Stimulated activated CD4-positive, alpha-beta T cell treated with anti-CD3 and anti-CD28 coated beads, Interleukin-15, amount 100 ng/mL, for 24 hours (primary cell): ENCODE data around the gene PDE6B.
"Not testable (repeated sequence)": the region's sequence is repeated elsewhere in the genome, so short reads cannot be mapped to it uniquely, and the experiment has no call there.

Source experiments
- DNase-seq: peaks from one replicate; pipeline ENCODE4 v3.0.0-alpha.2; 2020

The PDE6B gene

GRCh38 chr4:658681-659667 lies 33.6 kb downstream of the PDE6B start:
- DNase-seq, result no peak

GRCh38 chr4:659851-660250 lies 34.5 kb downstream of the PDE6B start:
- no peak for DNase-seq

GRCh38 chr4:660401-660800 lies 35.0 kb downstream of the PDE6B start:
- no peak for DNase-seq

GRCh38 chr4:661231-661630 lies 35.9 kb downstream of the PDE6B start:
- no peak for DNase-seq

- DNase-seq, result no peak
These were observed 36.7 kb downstream of the PDE6B start for GRCh38 chr4:661881-662761.

GRCh38 chr4:663046-663437 lies 37.7 kb downstream of the PDE6B start:
- no peak for DNase-seq

- peak; percentile 88 for DNase-seq
These were observed 38.4 kb downstream of the PDE6B start for GRCh38 chr4:663438-664428.

- DNase-seq, result peak; percentile 2
These were observed 39.4 kb downstream of the PDE6B start for GRCh38 chr4:664713-665231.

GRCh38 chr4:665381-665750 lies 40.0 kb downstream of the PDE6B start:
- peak; percentile 2 for DNase-seq

- DNase-seq, result no peak
These were observed 40.5 kb downstream of the PDE6B start for GRCh38 chr4:665751-666435.

GRCh38 chr4:666436-666810 lies 41.0 kb downstream of the PDE6B start:
- no peak for DNase-seq

GRCh38 chr4:666822-667544 lies 41.6 kb downstream of the PDE6B start:
- no peak for DNase-seq

- no peak for DNase-seq
These were observed 42.2 kb downstream of the PDE6B start for GRCh38 chr4:667545-667925.

- not testable (repeated sequence) for DNase-seq
These were observed 42.8 kb downstream of the PDE6B start for GRCh38 chr4:668219-668618.

- not testable (repeated sequence) for DNase-seq
These were observed 44.6 kb downstream of the PDE6B start for GRCh38 chr4:669806-670559.

- DNase-seq, result no peak
These were observed 46.4 kb downstream of the PDE6B start for GRCh38 chr4:671769-672168.

GRCh38 chr4:673349-674091 lies 48.1 kb downstream of the PDE6B start:
- peak; percentile 43 for DNase-seq

GRCh38 chr4:674172-675035 lies 49.0 kb downstream of the PDE6B start, which contains the start of the genes ATP5ME and MYL5:
ATP5ME (minus strand) TSS chr4:674276; CDS start chr4:674247, 29 bp downstream.
MYL5 (plus strand) TSS chr4:674542; CDS start chr4:678027, 3,485 bp downstream.
- DNase-seq, result peak; percentile 97
